ENCODE results near the gene CNGB1.

GRCh38 chr16:57971848-57972247, 920 bp upstream of the CNGB1 start:
- TF ChIP-seq CTCF (conservative IDR thresholded peaks at IDR 0.05; ENCODE audit: low read depth, low read length) (no peak), EZH2 (IDR thresholded peaks at IDR 0.05; ENCODE audit: borderline replicate concordance, low read depth, low read length, poor library complexity, severe bottlenecking) (no peak)

Data from A673 (cell line).